Activated naive CD8-positive, alpha-beta T cell treated with anti-CD3 and anti-CD28 coated beads for 36 hours (primary cell): ENCODE data around the gene KCNQ1. TPM values are rescaled to one million over a fixed set of nuclear protein-coding genes. Genes with fewer than 3 reads are reported as not detected.
A peak's percentile ranks its signal among the peaks of the same experiment; 100 is the strongest.

Experiments used
- DNase-seq: peaks from one replicate; pipeline ENCODE4 v3.0.0; 2021
- H3K27ac Mint-ChIP-seq: one replicate; pipeline ENCODE4 v1.8.0; 2022; ENCODE audit warnings: mild to moderate bottlenecking, moderate library complexity, mixed read lengths
- H3K27me3 Mint-ChIP-seq: one replicate; pipeline ENCODE4 v1.8.0; 2022; ENCODE audit warnings: mild to moderate bottlenecking, mixed read lengths
- H3K36me3 Mint-ChIP-seq: one replicate; pipeline ENCODE4 v1.8.0; 2021; ENCODE audit warnings: mild to moderate bottlenecking, mixed read lengths
- H3K4me1 Mint-ChIP-seq: one replicate; pipeline ENCODE4 v1.8.0; 2021; ENCODE audit warnings: mixed read lengths
- H3K4me3 Mint-ChIP-seq: one replicate; pipeline ENCODE4 v1.8.0; 2022; ENCODE audit warnings: mild to moderate bottlenecking, moderate library complexity, mixed read lengths
- H3K9me3 Mint-ChIP-seq: one replicate; pipeline ENCODE4 v1.8.0; 2022; ENCODE audit warnings: mixed read lengths
- total RNA-seq, 2 experiments: library from RNA; stranded (reverse); gene quantifications; one replicate each; pipeline ENCODE4 v1.2.3, GENCODE V29; 2021

KCNQ1 gene, protein sequence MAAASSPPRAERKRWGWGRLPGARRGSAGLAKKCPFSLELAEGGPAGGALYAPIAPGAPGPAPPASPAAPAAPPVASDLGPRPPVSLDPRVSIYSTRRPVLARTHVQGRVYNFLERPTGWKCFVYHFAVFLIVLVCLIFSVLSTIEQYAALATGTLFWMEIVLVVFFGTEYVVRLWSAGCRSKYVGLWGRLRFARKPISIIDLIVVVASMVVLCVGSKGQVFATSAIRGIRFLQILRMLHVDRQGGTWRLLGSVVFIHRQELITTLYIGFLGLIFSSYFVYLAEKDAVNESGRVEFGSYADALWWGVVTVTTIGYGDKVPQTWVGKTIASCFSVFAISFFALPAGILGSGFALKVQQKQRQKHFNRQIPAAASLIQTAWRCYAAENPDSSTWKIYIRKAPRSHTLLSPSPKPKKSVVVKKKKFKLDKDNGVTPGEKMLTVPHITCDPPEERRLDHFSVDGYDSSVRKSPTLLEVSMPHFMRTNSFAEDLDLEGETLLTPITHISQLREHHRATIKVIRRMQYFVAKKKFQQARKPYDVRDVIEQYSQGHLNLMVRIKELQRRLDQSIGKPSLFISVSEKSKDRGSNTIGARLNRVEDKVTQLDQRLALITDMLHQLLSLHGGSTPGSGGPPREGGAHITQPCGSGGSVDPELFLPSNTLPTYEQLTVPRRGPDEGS
- total RNA-seq: 1 to 10 TPM; 6.7 to 9.6 TPM

GRCh38 chr11:2444821-2445745, at the start of gene KCNQ1:
TSS of gene KCNQ1 (plus strand) at chr11:2445008. CDS start at chr11:2445099, 91 bp downstream.
- H3K36me3 Mint-ChIP-seq: no peaks in the 10 kb centered on the region
- no peaks in the 10 kb centered on the region for H3K27me3 Mint-ChIP-seq
- peak within 1 kb of the TSS; percentile 58 for H3K27ac Mint-ChIP-seq
- H3K4me1 Mint-ChIP-seq: peaks cover 25% of the 10 kb centered on the region
- peak within 1 kb of the TSS; percentile 87 for H3K4me3 Mint-ChIP-seq
- H3K9me3 Mint-ChIP-seq: no peaks in the 10 kb centered on the region
- DNase-seq: peak; percentile 76

- Mint-ChIP-seq H3K27me3 (no peaks in the 10 kb centered on the region), H3K9me3 (no peaks in the 10 kb centered on the region), H3K4me1 (peaks cover 3% of the 10 kb centered on the region), H3K4me3 (no peak overlapping the region), H3K36me3 (peaks cover 2% of the 10 kb centered on the region), H3K27ac (no peak overlapping the region)
- DNase-seq: no peak
Observed at GRCh38 chr11:2395211-2395730, 49.5 kb upstream of the KCNQ1 start.

DNA sequence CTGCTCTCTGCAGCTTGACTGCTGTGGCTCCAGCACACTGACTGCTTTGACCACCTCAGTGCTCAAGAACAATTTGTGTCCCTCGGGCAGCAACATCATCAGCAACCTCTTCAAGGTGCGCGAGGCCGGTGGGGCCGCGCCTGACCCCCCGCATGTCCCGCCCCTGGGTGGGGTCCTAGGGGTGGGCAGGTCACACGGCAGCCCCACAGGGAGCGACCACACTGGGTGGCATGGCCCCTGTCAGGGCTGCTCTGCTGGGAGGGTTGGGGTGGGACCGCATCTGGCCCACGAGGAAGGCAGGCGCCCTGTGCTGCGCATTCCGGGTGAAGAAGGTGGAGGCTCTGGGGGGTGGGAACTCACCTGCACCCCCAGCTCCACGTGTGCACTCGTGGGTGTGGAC, 49.0 kb upstream of the KCNQ1 start:
- peaks cover 1% of the 10 kb centered on the region for H3K4me1 Mint-ChIP-seq
- DNase-seq: no peak
- H3K36me3 Mint-ChIP-seq: peaks cover 2% of the 10 kb centered on the region
- H3K27ac Mint-ChIP-seq: no peak overlapping the region
- no peaks in the 10 kb centered on the region for H3K27me3 Mint-ChIP-seq
- H3K4me3 Mint-ChIP-seq: no peak overlapping the region
- no peaks in the 10 kb centered on the region for H3K9me3 Mint-ChIP-seq

GRCh38 chr11:2396471-2396870, 48.3 kb upstream of the KCNQ1 start:
- no peak for DNase-seq
- H3K36me3 Mint-ChIP-seq: peaks cover 2% of the 10 kb centered on the region
- H3K27ac Mint-ChIP-seq: no peak overlapping the region
- no peaks in the 10 kb centered on the region for H3K27me3 Mint-ChIP-seq
- H3K4me1 Mint-ChIP-seq: peaks cover 4% of the 10 kb centered on the region
- H3K9me3 Mint-ChIP-seq: no peaks in the 10 kb centered on the region
- no peak overlapping the region for H3K4me3 Mint-ChIP-seq

DNA sequence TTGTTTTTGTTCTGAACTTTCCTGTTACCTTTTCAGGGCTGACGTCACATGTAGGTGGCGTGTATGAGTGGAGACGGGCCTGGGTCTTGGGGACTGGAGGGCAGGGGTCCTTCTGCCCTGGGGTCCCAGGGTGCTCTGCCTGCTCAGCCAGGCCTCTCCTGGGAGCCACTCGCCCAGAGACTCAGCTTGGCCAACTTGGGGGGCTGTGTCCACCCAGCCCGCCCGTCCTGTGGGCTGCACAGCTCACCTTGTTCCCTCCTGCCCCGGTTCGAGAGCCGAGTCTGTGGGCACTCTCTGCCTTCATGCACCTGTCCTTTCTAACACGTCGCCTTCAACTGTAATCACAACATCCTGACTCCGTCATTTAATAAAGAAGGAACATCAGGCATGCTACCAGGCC, 47.8 kb upstream of the KCNQ1 start:
- Mint-ChIP-seq H3K4me3 (no peak overlapping the region), H3K4me1 (peaks cover 7% of the 10 kb centered on the region), H3K27ac (no peak overlapping the region), H3K36me3 (peaks cover 2% of the 10 kb centered on the region), H3K9me3 (no peaks in the 10 kb centered on the region), H3K27me3 (no peaks in the 10 kb centered on the region)
- DNase-seq: no peak

DNA sequence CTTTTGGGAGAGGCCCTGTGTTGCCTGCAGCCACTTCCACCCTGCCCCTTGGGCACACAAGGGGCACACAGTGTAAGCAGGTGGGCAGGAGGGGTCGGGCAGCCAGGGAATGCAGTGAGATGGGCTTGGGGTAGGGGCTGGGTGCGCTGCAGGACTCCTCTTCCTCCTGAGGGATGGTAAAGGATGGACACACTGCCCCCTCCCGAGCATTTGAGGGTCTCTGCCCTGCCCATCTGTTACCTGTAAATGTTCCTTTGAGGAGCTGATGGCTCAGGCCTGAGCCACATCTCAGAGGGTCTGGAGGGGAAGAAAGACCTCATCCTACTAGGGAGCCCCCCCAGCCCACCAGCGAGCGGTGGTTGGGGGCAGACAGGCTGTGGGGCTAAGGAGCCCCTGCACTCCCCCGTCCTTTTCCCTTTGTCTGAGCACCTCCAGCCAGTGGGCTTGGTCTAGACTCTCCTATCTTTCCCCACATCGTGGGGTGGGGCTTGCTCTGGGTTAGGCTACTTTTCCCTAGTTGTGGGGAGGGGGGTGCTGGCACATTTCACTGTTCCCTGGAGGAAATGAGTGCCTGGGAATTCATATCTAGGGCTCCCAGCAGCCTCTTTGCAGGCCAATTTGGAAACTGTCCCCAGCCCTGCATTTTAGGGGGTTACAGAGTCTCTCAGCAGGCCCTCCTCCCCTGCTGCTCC, 46.0 kb upstream of the KCNQ1 start:
- Mint-ChIP-seq H3K9me3 (no peaks in the 10 kb centered on the region), H3K27me3 (no peaks in the 10 kb centered on the region), H3K27ac (peak overlapping the region; percentile 83), H3K4me1 (peaks cover 12% of the 10 kb centered on the region), H3K4me3 (peak overlapping the region; percentile 95), H3K36me3 (peaks cover 2% of the 10 kb centered on the region)
- DNase-seq: no peak

- no peak for DNase-seq
- H3K36me3 Mint-ChIP-seq: peaks cover 2% of the 10 kb centered on the region
- H3K27me3 Mint-ChIP-seq: no peaks in the 10 kb centered on the region
- H3K27ac Mint-ChIP-seq: peak overlapping the region; percentile 67
- peak overlapping the region; percentile 95 for H3K4me3 Mint-ChIP-seq
- peaks cover 12% of the 10 kb centered on the region for H3K4me1 Mint-ChIP-seq
- H3K9me3 Mint-ChIP-seq: no peaks in the 10 kb centered on the region
Observed at GRCh38 chr11:2399488-2400068, 45.2 kb upstream of the KCNQ1 start.

GRCh38 chr11:2400069-2400761, 44.6 kb upstream of the KCNQ1 start, which contains the start of gene TSSC4:
TSS of gene TSSC4 (plus strand) at chr11:2400750. CDS start at chr11:2402634, 1,884 bp downstream.
- peak within 1 kb of the TSS; percentile 82 for H3K27ac Mint-ChIP-seq
- peak; percentile 99 for DNase-seq
- H3K9me3 Mint-ChIP-seq: no peaks in the 10 kb centered on the region
- peaks cover 12% of the 10 kb centered on the region for H3K4me1 Mint-ChIP-seq
- peak within 1 kb of the TSS; percentile 95 for H3K4me3 Mint-ChIP-seq
- H3K36me3 Mint-ChIP-seq: peaks cover 2% of the 10 kb centered on the region
- no peaks in the 10 kb centered on the region for H3K27me3 Mint-ChIP-seq

GRCh38 chr11:2400762-2401435, 43.9 kb upstream of the KCNQ1 start:
- H3K27ac Mint-ChIP-seq: peak overlapping the region; percentile 82
- peaks cover 12% of the 10 kb centered on the region for H3K4me1 Mint-ChIP-seq

DNA sequence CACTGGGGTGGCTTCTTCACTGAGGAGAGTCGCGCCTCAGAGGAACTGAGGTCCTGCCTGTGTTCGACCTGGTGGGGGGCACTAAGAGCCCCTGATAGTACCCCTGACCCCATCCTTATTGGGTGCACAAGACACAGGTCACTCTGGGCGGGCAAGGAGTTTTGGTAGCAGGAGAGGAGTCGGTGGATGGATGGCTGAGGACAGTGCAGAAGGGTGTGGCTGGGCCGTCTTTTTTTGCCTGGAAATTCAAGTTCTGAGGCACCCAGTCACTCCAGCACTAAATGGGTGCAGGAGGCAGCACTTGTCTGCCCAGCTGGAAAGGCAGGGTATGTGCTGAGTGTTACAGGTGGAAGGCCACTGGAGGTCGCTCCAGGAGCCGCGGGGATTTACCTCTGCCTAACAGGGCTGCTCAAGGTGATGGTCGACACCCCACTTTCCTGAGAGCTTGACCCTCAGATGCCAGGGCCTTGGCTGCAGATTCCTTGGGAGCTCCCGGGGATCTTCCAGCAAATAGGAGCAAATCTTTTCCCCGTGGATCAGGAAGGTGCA, 43.3 kb upstream of the KCNQ1 start:
- H3K36me3 Mint-ChIP-seq: peaks cover 2% of the 10 kb centered on the region
- peak overlapping the region; percentile 82 for H3K27ac Mint-ChIP-seq

More at GRCh38 chr11:2400762-2401435, 43.9 kb upstream of the KCNQ1 start:
- Mint-ChIP-seq H3K27me3 (no peaks in the 10 kb centered on the region), H3K4me3 (peak overlapping the region; percentile 95), H3K9me3 (no peaks in the 10 kb centered on the region), H3K36me3 (peaks cover 2% of the 10 kb centered on the region)
- DNase-seq: no peak

GRCh38 chr11:2402106-2402505, 42.7 kb upstream of the KCNQ1 start:
- no peak for DNase-seq
- no peaks in the 10 kb centered on the region for H3K9me3 Mint-ChIP-seq
- peaks cover 12% of the 10 kb centered on the region for H3K4me1 Mint-ChIP-seq
- peak overlapping the region; percentile 95 for H3K4me3 Mint-ChIP-seq
- no peak overlapping the region for H3K27ac Mint-ChIP-seq
- H3K36me3 Mint-ChIP-seq: peaks cover 1% of the 10 kb centered on the region
- H3K27me3 Mint-ChIP-seq: no peaks in the 10 kb centered on the region

More for the DNA sequence above, 43.3 kb upstream of the KCNQ1 start:
- Mint-ChIP-seq H3K27me3 (no peaks in the 10 kb centered on the region), H3K4me1 (peaks cover 12% of the 10 kb centered on the region), H3K9me3 (no peaks in the 10 kb centered on the region), H3K4me3 (peak overlapping the region; percentile 95)
- no peak for DNase-seq

DNA sequence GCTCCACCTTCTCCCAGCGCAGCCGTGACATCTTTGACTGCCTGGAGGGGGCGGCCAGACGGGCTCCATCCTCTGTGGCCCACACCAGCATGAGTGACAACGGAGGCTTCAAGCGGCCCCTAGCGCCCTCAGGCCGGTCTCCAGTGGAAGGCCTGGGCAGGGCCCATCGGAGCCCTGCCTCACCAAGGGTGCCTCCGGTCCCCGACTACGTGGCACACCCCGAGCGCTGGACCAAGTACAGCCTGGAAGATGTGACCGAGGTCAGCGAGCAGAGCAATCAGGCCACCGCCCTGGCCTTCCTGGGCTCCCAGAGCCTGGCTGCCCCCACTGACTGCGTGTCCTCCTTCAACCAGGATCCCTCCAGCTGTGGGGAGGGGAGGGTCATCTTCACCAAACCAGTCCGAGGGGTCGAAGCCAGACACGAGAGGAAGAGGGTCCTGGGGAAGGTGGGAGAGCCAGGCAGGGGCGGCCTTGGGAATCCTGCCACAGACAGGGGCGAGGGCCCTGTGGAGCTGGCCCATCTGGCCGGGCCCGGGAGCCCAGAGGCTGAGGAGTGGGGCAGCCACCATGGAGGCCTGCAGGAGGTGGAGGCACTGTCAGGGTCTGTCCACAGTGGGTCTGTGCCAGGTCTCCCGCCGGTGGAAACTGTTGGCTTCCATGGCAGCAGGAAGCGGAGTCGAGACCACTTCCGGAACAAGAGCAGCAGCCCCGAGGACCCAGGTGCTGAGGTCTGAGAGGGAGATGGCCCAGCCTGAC, 41.7 kb upstream of the KCNQ1 start:
- no peak overlapping the region for H3K27ac Mint-ChIP-seq
- H3K27me3 Mint-ChIP-seq: no peaks in the 10 kb centered on the region

More for the DNA sequence above, 41.7 kb upstream of the KCNQ1 start:
- H3K9me3 Mint-ChIP-seq: no peaks in the 10 kb centered on the region
- no peak for DNase-seq
- H3K4me3 Mint-ChIP-seq: no peak overlapping the region
- no peaks in the 10 kb centered on the region for H3K36me3 Mint-ChIP-seq
- peaks cover 12% of the 10 kb centered on the region for H3K4me1 Mint-ChIP-seq
